HepG2 (cell line): Measurements from ENCODE around the gene MYOC. TPM values are rescaled to one million over a fixed set of nuclear protein-coding genes. Genes with fewer than 3 reads are reported as not detected.

Experiments used
- CREB3 ChIP-seq: sonication (generic); formaldehyde crosslinking; IDR thresholded peaks from 2 replicates; pipeline ENCODE4 v1.5.0; 2020; ENCODE audit warnings: missing genetic modification reagents
- ELF3 ChIP-seq: IDR thresholded peaks from 2 replicates; pipeline ENCODE4 v1.6.1; 2016; ENCODE audit warnings: missing genetic modification reagents, missing compliant biosample characterization
- FOXA1 ChIP-seq, 2 experiments: fragments of 450-650 bp in 1 of 2; sonication (generic) in 1 of 2; formaldehyde crosslinking in 1 of 2; IDR thresholded peaks; 2 replicates each; pipeline versions ENCODE4 v1.4.0 to v1.6.1; 2016 to 2020; ENCODE audit warnings: missing genetic modification reagents in 1 of 2
- HMGA1 ChIP-seq: sonication (generic); formaldehyde crosslinking; conservative IDR thresholded peaks from 2 replicates; pipeline ENCODE4 v1.4.0; 2020; ENCODE audit warnings: missing genetic modification reagents
- IRF2 ChIP-seq: IDR thresholded peaks from 2 replicates; pipeline ENCODE4 v1.6.1; 2018; ENCODE audit warnings: missing genetic modification reagents, missing compliant biosample characterization
- ISL2 ChIP-seq: sonication (generic); formaldehyde crosslinking; IDR thresholded peaks from 2 replicates; pipeline ENCODE4 v1.5.0; 2020; ENCODE audit warnings: missing genetic modification reagents
- KLF15 ChIP-seq: sonication (generic); formaldehyde crosslinking; IDR thresholded peaks from 2 replicates; pipeline ENCODE4 v1.8.1; 2023; ENCODE audit warnings: borderline replicate concordance, mild to moderate bottlenecking, inconsistent platforms, missing genetic modification reagents, mixed read lengths
- KMT2A ChIP-seq: sonication (generic); formaldehyde crosslinking; IDR thresholded peaks from 2 replicates; pipeline ENCODE4 v1.4.0; 2020; ENCODE audit warnings: missing genetic modification reagents
- ZBTB7A ChIP-seq: sonication (generic); formaldehyde crosslinking; IDR thresholded peaks from 2 replicates; pipeline ENCODE4 v1.8.0; 2022; ENCODE audit warnings: mild to moderate bottlenecking, missing genetic modification reagents
- ZNF264 ChIP-seq: sonication (generic); formaldehyde crosslinking; IDR thresholded peaks from 2 replicates; pipeline ENCODE4 v1.4.0; 2020; ENCODE audit warnings: missing genetic modification reagents
- ZNF563 ChIP-seq: sonication (generic); formaldehyde crosslinking; IDR thresholded peaks from 2 replicates; pipeline ENCODE4 v1.8.0; 2022; ENCODE audit warnings: mild to moderate bottlenecking, moderate library complexity, missing genetic modification reagents
- ZNF782 ChIP-seq: sonication (generic); formaldehyde crosslinking; IDR thresholded peaks from 2 replicates; pipeline ENCODE4 v1.4.0; 2020; ENCODE audit warnings: missing genetic modification reagents, mild to moderate bottlenecking, borderline replicate concordance
- polyA plus RNA-seq, 8 experiments: library from polyadenylated mRNA; depleted of rRNA in 3 of 8; stranded (reverse) in 7 of 8; unstranded in 1 of 8; fragments of >200 nt; fragmentation: Illumina TruSeq in 4 of 8; extraction: Trizol in 4 of 8; gene quantifications; 2 replicates each; pipeline versions ENCODE4 v1.2.1 to v1.2.3, GENCODE V29; 2011 to 2016; ENCODE audit warnings: low read depth in 4 of 8, missing spikeins in 1 of 8, mixed read lengths in 1 of 8; ENCODE audit not compliant: insufficient read depth in 1 of 8
- total RNA-seq, 5 experiments: library from RNA; depleted of rRNA; stranded (reverse); fragments of >200 nt; fragmentation: Illumina TruSeq; extraction: Trizol; gene quantifications; 2 replicates each; pipeline ENCODE4 v1.2.3, GENCODE V29; 2016; ENCODE audit warnings: low read depth in 1 of 5
- TF ChIP-seq, protein P1 (sequence below): sonication (generic); formaldehyde crosslinking; IDR thresholded peaks from 2 replicates; pipeline ENCODE4 v1.4.0; 2020; ENCODE audit warnings: missing genetic modification reagents
- TF ChIP-seq, protein P2 (sequence below): conservative IDR thresholded peaks from 2 replicates; pipeline ENCODE4 v1.6.1; 2018; ENCODE audit warnings: missing genetic modification reagents
- TF ChIP-seq, protein P3 (sequence below): sonication (generic); formaldehyde crosslinking; IDR thresholded peaks from 2 replicates; pipeline ENCODE4 v1.5.1; 2020; ENCODE audit warnings: mild to moderate bottlenecking, missing genetic modification reagents, moderate library complexity
- TF ChIP-seq, protein P4 (sequence below): sonication (generic); formaldehyde crosslinking; IDR thresholded peaks from 2 replicates; pipeline ENCODE4 v1.9.0; 2021; ENCODE audit warnings: missing genetic modification reagents, borderline replicate concordance

Gene MYOC
- total and polyA plus RNA-seq, 2 of the 13 experiments (the other 11 are each of a cell fraction or from before 2014, with no cell fraction given), result not detected

- TF ChIP-seq, protein P1, sequence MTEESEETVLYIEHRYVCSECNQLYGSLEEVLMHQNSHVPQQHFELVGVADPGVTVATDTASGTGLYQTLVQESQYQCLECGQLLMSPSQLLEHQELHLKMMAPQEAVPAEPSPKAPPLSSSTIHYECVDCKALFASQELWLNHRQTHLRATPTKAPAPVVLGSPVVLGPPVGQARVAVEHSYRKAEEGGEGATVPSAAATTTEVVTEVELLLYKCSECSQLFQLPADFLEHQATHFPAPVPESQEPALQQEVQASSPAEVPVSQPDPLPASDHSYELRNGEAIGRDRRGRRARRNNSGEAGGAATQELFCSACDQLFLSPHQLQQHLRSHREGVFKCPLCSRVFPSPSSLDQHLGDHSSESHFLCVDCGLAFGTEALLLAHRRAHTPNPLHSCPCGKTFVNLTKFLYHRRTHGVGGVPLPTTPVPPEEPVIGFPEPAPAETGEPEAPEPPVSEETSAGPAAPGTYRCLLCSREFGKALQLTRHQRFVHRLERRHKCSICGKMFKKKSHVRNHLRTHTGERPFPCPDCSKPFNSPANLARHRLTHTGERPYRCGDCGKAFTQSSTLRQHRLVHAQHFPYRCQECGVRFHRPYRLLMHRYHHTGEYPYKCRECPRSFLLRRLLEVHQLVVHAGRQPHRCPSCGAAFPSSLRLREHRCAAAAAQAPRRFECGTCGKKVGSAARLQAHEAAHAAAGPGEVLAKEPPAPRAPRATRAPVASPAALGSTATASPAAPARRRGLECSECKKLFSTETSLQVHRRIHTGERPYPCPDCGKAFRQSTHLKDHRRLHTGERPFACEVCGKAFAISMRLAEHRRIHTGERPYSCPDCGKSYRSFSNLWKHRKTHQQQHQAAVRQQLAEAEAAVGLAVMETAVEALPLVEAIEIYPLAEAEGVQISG (CRISPR knock-in tag), result peak; percentile 71
- TF ChIP-seq ZNF782 (CRISPR knock-in tag) (no peak), ELF3 (CRISPR knock-in tag) (peak; percentile 58; the same call in 1 of the 2 replicates), ZNF264 (no peak), KMT2A (CRISPR knock-in tag) (no peak), ZNF563 (no peak), HMGA1 (no peak), ZBTB7A (CRISPR knock-in tag) (no peak), IRF2 (CRISPR knock-in tag) (peak; percentile 49; the same call in 1 of the 2 replicates), KLF15 (CRISPR knock-in tag) (no peak), FOXA1 (IDR thresholded peaks at IDR 0.05) (no peak), FOXA1 (CRISPR knock-in tag; IDR thresholded peaks at IDR 0.05) (peak; percentile 11; the same call in 1 of the 2 replicates), ISL2 (CRISPR knock-in tag) (no peak), CREB3 (CRISPR knock-in tag) (no peak)
- TF ChIP-seq, protein P2, sequence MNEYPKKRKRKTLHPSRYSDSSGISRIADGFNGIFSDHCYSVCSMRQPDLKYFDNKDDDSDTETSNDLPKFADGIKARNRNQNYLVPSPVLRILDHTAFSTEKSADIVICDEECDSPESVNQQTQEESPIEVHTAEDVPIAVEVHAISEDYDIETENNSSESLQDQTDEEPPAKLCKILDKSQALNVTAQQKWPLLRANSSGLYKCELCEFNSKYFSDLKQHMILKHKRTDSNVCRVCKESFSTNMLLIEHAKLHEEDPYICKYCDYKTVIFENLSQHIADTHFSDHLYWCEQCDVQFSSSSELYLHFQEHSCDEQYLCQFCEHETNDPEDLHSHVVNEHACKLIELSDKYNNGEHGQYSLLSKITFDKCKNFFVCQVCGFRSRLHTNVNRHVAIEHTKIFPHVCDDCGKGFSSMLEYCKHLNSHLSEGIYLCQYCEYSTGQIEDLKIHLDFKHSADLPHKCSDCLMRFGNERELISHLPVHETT (CRISPR knock-in tag), result no peak
- TF ChIP-seq, protein P3, sequence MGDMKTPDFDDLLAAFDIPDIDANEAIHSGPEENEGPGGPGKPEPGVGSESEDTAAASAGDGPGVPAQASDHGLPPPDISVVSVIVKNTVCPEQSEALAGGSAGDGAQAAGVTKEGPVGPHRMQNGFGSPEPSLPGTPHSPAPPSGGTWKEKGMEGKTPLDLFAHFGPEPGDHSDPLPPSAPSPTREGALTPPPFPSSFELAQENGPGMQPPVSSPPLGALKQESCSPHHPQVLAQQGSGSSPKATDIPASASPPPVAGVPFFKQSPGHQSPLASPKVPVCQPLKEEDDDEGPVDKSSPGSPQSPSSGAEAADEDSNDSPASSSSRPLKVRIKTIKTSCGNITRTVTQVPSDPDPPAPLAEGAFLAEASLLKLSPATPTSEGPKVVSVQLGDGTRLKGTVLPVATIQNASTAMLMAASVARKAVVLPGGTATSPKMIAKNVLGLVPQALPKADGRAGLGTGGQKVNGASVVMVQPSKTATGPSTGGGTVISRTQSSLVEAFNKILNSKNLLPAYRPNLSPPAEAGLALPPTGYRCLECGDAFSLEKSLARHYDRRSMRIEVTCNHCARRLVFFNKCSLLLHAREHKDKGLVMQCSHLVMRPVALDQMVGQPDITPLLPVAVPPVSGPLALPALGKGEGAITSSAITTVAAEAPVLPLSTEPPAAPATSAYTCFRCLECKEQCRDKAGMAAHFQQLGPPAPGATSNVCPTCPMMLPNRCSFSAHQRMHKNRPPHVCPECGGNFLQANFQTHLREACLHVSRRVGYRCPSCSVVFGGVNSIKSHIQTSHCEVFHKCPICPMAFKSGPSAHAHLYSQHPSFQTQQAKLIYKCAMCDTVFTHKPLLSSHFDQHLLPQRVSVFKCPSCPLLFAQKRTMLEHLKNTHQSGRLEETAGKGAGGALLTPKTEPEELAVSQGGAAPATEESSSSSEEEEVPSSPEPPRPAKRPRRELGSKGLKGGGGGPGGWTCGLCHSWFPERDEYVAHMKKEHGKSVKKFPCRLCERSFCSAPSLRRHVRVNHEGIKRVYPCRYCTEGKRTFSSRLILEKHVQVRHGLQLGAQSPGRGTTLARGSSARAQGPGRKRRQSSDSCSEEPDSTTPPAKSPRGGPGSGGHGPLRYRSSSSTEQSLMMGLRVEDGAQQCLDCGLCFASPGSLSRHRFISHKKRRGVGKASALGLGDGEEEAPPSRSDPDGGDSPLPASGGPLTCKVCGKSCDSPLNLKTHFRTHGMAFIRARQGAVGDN (CRISPR knock-in tag), result peak; percentile 79
- TF ChIP-seq, protein P4, sequence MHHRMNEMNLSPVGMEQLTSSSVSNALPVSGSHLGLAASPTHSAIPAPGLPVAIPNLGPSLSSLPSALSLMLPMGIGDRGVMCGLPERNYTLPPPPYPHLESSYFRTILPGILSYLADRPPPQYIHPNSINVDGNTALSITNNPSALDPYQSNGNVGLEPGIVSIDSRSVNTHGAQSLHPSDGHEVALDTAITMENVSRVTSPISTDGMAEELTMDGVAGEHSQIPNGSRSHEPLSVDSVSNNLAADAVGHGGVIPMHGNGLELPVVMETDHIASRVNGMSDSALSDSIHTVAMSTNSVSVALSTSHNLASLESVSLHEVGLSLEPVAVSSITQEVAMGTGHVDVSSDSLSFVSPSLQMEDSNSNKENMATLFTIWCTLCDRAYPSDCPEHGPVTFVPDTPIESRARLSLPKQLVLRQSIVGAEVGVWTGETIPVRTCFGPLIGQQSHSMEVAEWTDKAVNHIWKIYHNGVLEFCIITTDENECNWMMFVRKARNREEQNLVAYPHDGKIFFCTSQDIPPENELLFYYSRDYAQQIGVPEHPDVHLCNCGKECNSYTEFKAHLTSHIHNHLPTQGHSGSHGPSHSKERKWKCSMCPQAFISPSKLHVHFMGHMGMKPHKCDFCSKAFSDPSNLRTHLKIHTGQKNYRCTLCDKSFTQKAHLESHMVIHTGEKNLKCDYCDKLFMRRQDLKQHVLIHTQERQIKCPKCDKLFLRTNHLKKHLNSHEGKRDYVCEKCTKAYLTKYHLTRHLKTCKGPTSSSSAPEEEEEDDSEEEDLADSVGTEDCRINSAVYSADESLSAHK, result no peak
Observed at GRCh38 chr1:171644805-171645483, 7.5 kb downstream of the MYOC start (continued).
